G401.6 (cell line): ENCODE data around the gene LHX5.

Experiments
- FAIRE-seq: peaks from 2 replicates; lab custom pipeline; 2012; peaks lifted over from hg19 to GRCh38; lab: Jason Lieb, UNC

Gene LHX5

GRCh38 chr12:113464852-113465719, 6.6 kb downstream of the LHX5 start:
- no peak for FAIRE-seq

DNA sequence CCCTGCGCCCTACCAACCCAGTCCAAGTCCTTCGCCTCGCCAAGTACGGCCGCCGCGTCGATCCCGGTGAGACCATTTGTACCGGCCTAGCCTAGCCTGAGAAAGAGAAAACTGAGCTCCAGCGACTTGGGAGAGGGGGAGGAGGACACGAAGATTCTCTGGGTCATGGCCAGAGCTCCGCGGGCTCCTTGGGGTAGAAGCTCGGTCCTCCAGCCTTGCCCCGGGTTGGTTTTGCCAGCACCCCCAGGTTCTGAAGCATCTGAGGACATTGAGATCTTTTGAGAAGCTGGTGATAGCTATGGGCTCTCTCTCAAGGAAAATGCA, 7.3 kb downstream of the LHX5 start:
- no peak for FAIRE-seq

DNA sequence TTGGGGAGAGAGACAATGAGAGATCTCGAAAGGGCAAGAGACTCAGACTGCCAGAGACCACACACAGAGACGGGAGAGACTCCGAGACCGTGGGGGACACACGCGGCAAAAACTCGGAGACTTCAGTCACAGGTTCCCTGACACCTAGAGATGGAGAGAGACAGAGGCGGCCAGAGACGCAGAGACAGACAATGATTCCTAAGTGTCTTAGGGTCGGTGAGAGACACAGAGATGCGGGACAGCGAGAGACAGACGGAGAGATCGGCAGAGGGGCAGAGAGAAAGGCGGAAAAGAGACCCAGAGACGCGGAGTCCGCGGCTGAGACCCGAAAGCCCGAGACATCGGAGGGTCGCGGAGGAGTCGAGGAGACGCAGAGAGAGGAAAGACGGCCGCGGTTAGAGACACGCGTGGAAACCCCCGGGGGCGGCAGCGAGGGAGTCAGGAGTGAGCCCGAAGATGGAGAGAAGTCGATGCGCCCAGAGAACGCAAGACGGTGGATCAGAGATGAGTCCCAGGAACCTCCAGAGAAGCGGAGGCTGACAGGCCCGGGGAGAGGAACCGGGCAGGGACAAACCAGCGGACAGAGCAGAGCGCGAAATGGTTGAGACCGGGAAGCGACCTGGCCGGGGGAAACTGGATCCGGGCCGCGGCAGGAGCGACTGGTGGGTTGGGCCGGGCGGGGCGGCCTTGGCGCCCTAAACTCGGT, 7.8 kb downstream of the LHX5 start:
- FAIRE-seq = no peak

GRCh38 chr12:113462998-113463745, 8.5 kb downstream of the LHX5 start:
- no peak for FAIRE-seq

- FAIRE-seq = no peak
These were observed 9.4 kb downstream of the LHX5 start for GRCh38 chr12:113462117-113462774.

DNA sequence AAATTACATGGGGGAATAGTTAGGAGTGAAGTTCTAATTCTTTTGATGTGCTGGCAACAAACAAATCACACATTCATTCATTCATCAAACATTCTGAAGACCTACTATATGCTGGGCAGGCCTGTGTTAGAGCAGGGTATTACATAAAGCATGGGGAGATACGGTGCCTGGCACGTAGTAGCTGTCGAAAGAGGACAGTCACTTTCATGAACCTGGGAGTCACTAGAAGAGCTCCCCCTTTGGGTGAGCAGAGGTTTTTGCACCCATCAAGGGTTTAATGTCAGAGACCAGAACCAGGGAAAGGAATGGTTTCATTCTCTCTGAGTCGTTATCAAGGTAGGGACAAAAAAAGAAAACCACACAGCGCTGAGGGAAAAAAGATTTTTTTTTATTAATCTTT, 10.0 kb downstream of the LHX5 start:
- peak; percentile 61 for FAIRE-seq

- FAIRE-seq = no peak
These were observed 11.7 kb downstream of the LHX5 start for GRCh38 chr12:113459981-113460380.

DNA sequence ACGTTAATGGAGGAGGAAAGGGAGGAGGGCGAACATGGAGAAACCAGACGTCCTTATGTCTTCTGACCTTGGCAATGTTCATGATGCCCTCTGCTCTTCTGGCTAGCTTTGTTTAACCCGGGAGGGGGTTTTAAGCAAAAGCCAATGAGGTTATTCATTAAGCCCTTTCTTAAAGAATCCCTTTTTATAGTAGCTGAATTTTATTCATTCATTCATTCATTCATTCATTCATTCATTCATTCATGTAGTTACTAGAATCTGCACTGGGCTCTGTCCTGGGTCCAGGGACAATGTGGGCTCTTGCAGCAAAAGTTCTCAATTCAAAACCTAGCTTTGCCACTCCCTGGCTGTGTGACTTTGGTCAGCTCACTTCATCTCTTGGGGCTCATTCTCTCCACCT, 14.0 kb downstream of the LHX5 start:
- no peak for FAIRE-seq

DNA sequence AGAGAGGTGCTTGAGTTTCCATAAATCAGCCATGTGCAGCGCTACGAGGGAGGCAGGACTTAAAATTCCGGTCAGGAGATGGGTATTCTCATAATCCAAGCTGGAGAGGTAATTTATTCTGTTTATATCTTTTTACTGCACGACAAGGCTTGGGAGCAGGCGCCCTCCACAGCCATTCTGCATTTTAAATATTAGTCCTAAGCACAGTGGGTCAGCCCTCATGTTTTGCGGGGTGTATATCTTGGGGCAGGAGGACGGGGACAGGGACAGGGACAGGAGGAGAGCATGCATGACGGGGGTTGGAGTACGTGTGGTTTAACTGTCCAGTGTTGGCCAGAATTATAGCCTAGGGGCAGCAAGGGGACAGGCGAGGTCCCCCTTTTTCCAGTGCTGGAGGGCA, 14.5 kb downstream of the LHX5 start:
- no peak for FAIRE-seq

DNA sequence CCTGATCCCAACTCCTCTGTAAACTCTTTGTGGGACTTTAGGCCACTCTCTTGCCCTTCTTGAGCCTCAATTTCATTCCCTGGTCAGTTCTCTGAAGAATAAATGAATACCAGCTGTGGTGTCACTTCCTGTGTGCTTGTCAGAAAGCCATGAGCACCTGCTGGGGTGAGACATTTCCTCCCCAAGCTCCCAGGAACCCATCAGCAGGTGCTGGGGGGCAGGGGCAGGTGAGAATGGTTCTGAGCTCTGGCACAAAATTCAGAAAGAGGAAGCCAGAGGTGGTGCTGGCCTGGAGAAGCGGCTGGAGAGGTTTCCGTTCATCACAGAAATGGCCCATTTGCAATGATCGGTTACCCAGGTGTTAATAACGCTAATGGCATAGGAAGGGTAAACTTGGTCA, 14.9 kb downstream of the LHX5 start:
- FAIRE-seq = no peak

DNA sequence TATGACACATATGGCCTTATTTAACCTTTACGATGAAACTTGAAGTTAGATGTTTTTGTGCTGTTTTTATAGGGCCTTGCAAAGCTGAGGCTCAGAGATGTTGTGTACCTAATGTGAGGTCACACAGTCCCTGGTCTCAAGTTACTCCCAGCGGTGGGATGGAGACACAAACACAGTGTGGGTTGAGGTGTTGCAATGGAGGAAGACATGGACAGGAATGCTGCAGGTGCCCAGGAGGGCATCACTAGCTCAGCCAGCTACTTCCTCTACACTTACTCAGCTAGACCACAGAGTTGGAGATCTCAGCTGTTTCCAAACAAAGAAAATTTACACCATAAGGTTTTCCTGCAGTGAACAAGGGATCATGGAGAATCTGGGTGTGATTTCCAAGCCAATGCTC, 15.5 kb downstream of the LHX5 start:
- no peak for FAIRE-seq

- no peak for FAIRE-seq
These were observed 18.3 kb downstream of the LHX5 start for GRCh38 chr12:113453330-113453729.

DNA sequence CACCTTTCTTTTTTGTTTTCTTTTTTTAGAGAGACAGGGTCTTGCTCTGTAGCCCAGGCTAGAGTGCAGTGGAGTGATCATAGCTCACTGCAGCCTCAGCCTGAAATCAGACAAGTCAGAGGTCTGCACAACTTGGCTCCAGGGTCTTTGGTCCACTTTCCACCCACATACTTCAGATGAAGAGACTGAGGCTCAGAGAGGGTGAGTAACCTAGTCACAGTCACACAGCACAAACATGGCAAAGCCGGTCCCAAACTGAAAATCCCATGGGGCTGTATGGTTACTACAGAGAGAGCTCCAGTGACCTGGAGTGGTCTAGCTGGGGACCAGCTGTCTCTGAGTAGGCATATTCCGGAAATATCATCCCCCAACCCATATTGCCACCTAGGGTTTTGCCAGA, 19.2 kb downstream of the LHX5 start:
- FAIRE-seq = no peak

GRCh38 chr12:113449839-113450238, 21.8 kb downstream of the LHX5 start:
- FAIRE-seq = peak; percentile 99

DNA sequence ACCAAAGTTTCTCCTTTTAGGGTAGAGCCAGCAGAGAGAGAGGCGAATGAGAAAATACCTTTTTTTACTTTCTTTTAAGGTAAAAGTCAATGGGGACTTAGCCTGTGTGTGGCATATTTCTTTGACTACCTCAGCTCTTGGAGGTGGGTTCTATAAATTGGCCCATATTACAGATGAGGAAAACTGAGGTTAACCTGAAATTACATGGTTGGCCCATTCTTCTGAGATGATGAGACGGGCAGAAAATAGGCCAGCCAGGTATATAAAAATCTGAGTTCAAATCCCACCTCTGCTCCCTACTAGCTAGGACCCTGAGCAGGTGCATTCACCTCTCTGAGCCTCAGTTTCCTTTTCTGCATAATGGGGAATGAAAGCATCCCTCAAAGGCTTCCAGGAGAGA, 22.4 kb downstream of the LHX5 start:
- no peak for FAIRE-seq

- no peak for FAIRE-seq
These were observed 22.8 kb downstream of the LHX5 start for GRCh38 chr12:113448873-113449272.

DNA sequence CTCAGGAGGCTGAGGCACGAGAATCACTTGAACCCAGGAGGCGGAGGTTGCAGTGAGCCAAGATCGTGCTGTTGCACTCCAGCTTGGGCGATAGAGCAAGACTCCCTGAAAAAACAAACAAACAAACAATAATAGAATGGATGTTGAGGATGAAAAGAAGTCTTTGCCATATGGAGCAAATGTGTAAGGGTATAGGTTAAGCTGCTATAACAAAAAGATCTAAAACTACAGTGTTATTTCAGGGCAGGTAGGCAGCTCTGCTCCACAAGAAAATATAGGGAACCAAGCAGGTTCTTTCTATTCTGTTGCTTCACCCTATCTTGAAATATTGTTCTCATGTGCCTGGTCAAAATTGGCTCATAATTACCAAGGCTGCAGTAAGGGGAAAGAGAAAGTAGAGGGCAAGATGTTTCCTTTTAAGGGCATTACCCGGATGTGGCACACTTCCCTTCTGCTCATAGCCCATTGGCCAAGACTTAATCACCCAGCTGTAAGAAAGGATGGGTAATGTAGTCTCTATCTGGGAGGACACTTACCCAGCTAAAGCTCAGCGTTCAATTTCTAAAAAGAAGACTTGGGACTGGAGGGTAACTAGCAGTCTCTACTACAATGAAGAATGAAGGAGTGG, 26.0 kb downstream of the LHX5 start:
- FAIRE-seq = no peak

DNA sequence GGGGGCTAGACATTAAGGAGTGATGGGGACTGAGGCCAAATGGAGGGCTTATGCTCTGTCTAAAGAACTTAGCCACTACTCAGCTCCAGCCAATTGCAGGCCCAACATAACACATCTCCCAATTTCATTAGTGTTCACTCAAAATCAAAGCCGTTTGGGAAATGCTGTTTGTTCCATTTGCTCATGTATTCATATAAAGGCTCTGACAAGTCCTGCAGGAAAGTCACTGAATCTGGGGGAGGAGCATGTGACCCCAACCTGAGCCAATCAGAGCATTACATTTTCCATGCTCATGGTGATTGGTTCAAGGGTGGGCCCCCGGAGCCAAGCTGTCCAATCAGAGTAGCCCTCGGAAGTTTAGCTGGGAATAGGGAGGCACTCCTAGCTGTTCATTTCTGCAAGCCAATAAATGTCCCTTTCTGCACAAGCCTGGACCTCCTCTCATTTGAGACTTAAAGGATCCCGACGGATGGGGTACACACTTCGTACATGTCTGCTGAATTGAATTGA, 28.6 kb downstream of the LHX5 start:
- FAIRE-seq = no peak

- no peak for FAIRE-seq
These were observed 30.5 kb downstream of the LHX5 start for GRCh38 chr12:113440947-113441782.

DNA sequence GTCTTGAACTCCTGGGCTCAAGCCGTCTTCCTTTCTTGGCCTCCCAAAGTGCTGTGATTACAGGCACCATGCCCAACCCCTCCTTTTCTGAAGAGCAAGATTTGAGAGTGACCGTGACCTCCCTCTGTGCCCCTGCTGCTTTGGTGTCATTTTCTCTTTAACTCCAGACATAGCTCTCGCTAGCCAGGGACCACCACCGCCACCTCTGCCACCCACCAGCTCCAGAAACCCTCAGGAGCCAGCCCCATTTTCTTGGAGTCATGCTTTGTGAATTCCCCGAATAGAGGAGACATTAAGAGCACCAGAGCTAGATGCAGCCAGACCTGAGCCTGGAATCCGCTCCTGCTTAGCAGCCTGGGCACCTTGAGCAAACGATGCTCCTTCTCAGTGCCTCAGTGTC, 31.3 kb downstream of the LHX5 start:
- no peak for FAIRE-seq

- FAIRE-seq = no peak
These were observed 32.1 kb downstream of the LHX5 start for GRCh38 chr12:113439606-113440030.
